Muscle layer of colon (tissue), 2 donors: ENCODE data around the gene CWC15.
"Not testable (repeated sequence)": the region's sequence is repeated elsewhere in the genome, so short reads cannot be mapped to it uniquely, and the experiment has no call there.

ENCODE experiments used
- H3K27ac ChIP-seq: one replicate; pipeline ENCODE4 v1.7.0; 2013; ENCODE audit warnings: low read depth, mild to moderate bottlenecking, low read length, moderate library complexity
- H3K27me3 ChIP-seq, 2 donors: one replicate each; pipeline ENCODE4 v1.7.0; 2013; ENCODE audit warnings: low read length in 2 of 2, mild to moderate bottlenecking in 2 of 2; ENCODE audit not compliant: insufficient read depth in 2 of 2, control insufficient read depth in 1 of 2
- H3K36me3 ChIP-seq: one replicate; pipeline ENCODE4 v1.7.0; 2013; ENCODE audit warnings: mild to moderate bottlenecking, low read length; ENCODE audit not compliant: insufficient read depth
- H3K4me1 ChIP-seq: one replicate; pipeline ENCODE4 v1.7.0; 2013; ENCODE audit warnings: mild to moderate bottlenecking, low read length; ENCODE audit not compliant: insufficient read depth
- H3K4me3 ChIP-seq, 2 donors: one replicate each; pipeline ENCODE4 v1.7.0; 2013; ENCODE audit warnings: low read length in 2 of 2, low read depth in 1 of 2, mild to moderate bottlenecking in 1 of 2, moderate library complexity in 1 of 2
- H3K9ac ChIP-seq: one replicate; pipeline ENCODE4 v1.7.0; 2013; ENCODE audit warnings: low read length
- H3K9me3 ChIP-seq: one replicate; pipeline ENCODE4 v1.7.0; 2013; ENCODE audit warnings: mild to moderate bottlenecking, low read length
- donor health status: abdominal sarcoma.
- donor health status: Adenocarcinoma of cecum.

CWC15 gene

DNA sequence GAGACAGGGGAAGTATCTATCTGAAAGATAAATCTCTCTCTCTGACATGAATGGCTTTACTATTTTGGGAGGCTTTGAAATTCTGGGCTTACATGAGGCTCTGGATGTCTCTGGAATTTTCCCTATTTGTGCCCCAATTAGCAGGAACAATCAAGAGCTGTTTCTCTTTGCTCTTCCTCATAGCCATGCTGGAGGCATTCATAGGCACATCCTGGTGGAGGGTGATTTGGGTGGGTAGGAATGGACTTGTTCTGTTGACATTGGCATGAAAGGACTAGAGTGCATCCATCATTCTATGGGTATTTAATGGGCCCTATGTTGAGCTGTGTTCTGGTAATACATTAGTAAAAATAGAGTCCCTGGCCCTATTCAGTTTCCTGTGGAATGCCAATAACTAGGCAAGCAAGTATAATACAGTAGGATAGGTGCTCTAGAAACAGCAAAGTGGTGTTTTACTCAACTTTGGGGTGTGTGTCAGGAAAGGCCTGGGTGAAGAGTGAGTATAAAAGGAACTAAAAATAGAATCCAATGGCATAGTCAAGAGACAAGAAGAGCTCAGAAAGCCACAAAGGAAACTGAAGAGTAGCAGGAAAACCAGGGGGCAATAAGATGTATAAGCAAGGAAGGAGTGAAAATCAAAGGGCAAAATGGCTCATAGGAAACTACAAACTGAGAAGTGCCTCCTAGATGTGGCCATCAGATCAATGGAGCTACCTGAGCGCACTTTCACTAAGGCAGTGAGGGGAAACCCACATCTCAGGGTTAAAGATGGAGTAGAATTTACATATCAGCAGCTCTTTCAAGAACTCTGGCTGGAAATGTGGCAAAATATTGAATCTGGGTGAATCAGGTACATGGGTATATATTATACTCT lies 45.0 kb downstream of the CWC15 start:
- Histone ChIP-seq H3K9me3 (no peaks in the 10 kb centered on the region), H3K9ac (no peak overlapping the region), H3K36me3 (no peaks in the 10 kb centered on the region), H3K27ac (no peak overlapping the region), H3K4me3 (no peak overlapping the region), H3K27me3 (no peaks in the 10 kb centered on the region), H3K4me1 (peaks cover 23% of the 10 kb centered on the region)

DNA sequence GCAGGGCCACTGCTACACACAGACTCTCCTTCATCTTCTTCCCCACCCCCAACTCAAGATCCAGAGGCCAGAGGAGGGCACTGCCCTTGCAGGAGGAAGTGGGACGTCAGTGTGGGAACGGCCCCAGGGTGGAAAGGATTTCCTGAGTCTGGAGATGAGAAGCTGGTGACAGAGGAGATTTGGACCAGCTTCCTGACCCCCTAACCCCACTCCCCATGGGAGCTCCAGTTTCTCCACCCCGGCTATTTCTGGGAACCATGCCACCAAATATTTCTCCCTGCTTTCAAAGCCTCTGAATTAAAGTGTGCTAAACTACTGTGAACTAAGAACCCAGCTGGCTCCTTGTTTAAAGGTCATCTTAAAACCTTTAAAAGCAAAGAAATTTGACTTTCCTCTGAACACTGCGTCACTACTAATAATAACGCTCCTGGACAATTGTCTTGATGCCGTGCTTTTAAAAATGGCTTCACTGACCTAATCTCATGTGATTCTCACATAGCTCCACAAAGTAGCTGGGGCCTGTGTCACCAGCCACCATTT lies 46.6 kb downstream of the CWC15 start:
- Histone ChIP-seq H3K27ac (peak overlapping the region; percentile 4), H3K27me3 (no peaks in the 10 kb centered on the region), H3K4me3 (no peak overlapping the region), H3K36me3 (no peaks in the 10 kb centered on the region), H3K9me3 (no peaks in the 10 kb centered on the region), H3K4me1 (peaks cover 23% of the 10 kb centered on the region), H3K9ac (no peak overlapping the region)

DNA sequence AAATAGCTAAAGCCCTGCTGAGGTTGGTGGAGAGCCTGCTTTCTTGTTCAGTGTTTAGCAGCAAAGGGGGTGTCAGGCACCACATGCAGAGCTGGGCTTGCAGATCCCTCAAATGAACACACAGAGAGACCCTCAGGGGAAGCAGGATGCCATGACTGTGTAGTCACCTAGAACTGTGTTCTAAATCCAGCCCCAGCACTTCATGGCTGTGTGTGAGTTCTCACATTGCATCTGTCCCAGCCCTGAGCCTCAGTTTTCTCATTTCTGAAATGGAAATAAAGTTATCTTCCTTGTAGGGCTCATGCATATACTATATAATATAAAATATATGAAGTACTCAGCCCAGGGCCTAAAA lies 47.1 kb downstream of the CWC15 start:
- H3K27ac ChIP-seq = no peak overlapping the region
- no peaks in the 10 kb centered on the region for H3K27me3 ChIP-seq
- H3K9me3 ChIP-seq = no peaks in the 10 kb centered on the region
- peaks cover 23% of the 10 kb centered on the region for H3K4me1 ChIP-seq
- H3K36me3 ChIP-seq = no peaks in the 10 kb centered on the region
- H3K4me3 ChIP-seq = no peak overlapping the region
- no peak overlapping the region for H3K9ac ChIP-seq

DNA sequence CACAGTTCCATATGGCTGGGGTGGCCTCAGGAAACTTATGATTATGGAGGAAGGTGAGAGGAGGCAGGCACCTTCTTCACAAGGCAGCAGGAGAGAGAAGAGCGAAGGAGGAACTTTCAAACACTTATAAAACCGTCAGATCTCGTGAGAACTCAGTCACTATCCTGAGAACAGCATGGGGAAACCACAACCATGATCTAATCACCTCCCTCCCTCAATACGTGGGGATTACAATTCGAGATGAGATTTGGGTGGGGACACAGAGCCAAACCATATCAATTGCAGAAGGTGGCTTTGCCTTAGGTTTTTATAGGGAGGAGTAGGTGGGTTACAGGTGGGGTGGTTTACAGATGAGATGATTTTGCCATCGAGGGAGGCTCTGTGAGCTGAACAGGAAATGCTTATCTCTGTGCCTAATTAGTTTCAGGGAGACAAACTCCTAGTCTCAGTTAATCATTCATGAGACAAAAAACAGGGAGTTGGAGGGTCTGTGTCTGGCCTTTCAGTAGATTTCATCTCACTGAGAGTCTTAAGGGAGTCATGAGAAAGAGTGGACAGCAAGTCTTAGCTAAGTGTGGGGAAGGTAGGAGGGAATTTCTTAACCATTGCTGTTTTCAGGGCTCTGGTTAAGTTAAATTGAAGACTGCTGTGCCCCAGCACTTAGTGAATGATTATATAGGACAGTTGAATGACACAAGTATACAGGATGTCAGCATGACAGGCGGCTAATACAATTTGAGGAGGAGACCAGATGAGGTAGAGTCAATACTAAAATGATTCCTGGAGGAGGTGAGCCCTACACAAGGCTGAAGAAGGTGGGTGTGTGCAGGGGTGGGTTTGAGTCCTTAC lies 47.7 kb downstream of the CWC15 start:
- Histone ChIP-seq H3K9ac (no peak overlapping the region), H3K27ac (no peak overlapping the region), H3K4me1 (peaks cover 23% of the 10 kb centered on the region), H3K4me3 (no peak overlapping the region), H3K36me3 (no peaks in the 10 kb centered on the region), H3K9me3 (no peaks in the 10 kb centered on the region), H3K27me3 (no peaks in the 10 kb centered on the region)

DNA sequence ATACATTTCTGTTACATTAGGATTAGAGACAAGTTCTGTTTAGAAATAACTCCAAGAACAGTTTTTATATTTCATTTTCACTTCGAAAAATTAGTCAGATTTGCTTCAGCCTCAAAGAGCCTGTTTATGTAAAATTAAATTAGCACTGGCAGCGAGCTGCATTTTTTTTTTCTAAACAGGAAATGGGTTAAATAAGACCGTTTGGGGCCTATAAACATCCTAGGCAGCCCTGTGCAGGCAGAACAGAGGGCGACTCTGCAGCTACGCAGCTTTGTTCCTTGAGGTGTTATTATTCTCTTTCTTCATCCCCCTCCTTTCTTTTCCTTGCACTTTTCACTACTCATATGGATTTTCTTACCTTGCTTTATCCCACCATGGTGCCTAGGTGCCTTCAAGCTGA lies 48.7 kb downstream of the CWC15 start:
- H3K27me3 ChIP-seq = no peaks in the 10 kb centered on the region
- H3K4me1 ChIP-seq = peaks cover 23% of the 10 kb centered on the region
- H3K27ac ChIP-seq = no peak overlapping the region
- no peak overlapping the region for H3K9ac ChIP-seq
- no peaks in the 10 kb centered on the region for H3K9me3 ChIP-seq
- no peak overlapping the region for H3K4me3 ChIP-seq
- H3K36me3 ChIP-seq = no peaks in the 10 kb centered on the region

DNA sequence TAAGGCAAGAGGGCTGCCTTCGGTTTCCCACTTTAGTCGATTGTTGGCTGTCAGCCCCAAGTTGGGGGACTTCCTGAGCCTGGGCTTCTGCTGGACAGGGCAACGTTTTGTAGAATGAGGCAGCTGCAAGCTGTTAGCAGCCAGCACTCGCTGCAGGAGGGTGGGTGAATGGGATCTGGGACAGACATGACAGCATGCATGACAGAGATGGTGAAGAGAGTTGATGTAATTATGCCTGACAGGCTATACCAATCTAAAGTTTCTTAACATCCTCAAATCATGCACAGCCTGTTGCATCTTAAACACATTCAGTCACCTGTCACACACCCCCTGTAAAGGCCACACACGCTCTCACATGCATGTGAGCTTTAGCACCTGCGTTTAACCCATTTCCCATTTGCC lies 49.2 kb downstream of the CWC15 start:
- Histone ChIP-seq H3K36me3 (no peaks in the 10 kb centered on the region), H3K4me1 (peaks cover 23% of the 10 kb centered on the region), H3K27ac (no peak overlapping the region), H3K27me3 (no peaks in the 10 kb centered on the region), H3K9ac (no peak overlapping the region), H3K9me3 (no peaks in the 10 kb centered on the region), H3K4me3 (no peak overlapping the region)

DNA sequence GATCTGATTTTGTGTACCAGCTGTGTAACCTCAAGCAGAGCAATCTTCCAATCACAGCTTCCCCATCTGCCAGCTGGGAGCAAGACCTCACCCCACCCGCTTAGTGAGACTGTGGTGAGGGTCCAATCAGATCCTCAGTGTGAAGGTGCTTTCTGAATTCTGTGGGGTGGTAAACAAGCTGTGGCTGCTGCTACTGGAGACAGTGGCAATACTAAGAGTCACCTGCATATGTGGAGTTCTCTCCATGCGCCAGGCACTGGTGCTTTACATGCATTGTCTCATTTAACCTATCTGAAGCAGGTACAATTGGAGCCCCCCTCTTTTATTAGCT lies 50.4 kb downstream of the CWC15 start:
- no peak overlapping the region for H3K27ac ChIP-seq
- H3K36me3 ChIP-seq = no peaks in the 10 kb centered on the region
- H3K4me1 ChIP-seq = peaks cover 16% of the 10 kb centered on the region
- no peaks in the 10 kb centered on the region for H3K27me3 ChIP-seq
- H3K9ac ChIP-seq = no peak overlapping the region
- no peaks in the 10 kb centered on the region for H3K9me3 ChIP-seq
- no peak overlapping the region for H3K4me3 ChIP-seq

DNA sequence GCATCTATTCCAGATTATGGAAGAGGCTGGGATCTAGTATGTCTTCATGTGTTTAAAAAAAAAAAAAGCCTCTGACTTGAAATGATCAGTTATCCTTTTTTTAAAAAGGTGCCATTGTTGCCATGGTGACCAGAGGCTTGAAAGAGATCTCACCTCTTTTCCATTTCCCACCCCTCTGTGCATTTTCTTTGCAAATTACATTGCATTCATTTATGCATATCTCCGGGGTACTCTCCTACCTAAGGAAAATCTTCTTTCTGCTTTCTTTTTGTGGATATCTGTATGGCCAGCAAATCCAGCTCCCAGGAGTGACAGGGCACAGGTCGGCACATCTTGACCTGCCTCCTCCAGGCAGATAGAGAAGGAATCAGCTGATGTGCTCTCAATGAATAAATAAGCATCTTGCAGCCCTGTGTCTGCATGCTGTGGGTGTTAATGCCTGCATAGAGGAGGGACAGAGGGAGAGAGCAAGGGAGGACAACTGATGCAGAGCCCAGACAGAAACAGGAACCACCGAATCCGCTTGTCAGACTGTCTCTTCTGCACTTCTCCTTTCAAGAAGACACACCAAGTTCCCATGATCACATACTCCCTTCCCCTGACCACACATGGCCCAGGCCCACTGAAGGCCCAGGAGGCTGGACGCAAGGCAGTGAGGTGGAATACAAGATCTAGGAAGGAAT lies 50.9 kb downstream of the CWC15 start:
- Histone ChIP-seq H3K9me3 (no peaks in the 10 kb centered on the region), H3K4me3 (no peak overlapping the region), H3K9ac (no peak overlapping the region), H3K36me3 (no peaks in the 10 kb centered on the region), H3K27me3 (no peaks in the 10 kb centered on the region), H3K4me1 (peaks cover 11% of the 10 kb centered on the region), H3K27ac (no peak overlapping the region)

DNA sequence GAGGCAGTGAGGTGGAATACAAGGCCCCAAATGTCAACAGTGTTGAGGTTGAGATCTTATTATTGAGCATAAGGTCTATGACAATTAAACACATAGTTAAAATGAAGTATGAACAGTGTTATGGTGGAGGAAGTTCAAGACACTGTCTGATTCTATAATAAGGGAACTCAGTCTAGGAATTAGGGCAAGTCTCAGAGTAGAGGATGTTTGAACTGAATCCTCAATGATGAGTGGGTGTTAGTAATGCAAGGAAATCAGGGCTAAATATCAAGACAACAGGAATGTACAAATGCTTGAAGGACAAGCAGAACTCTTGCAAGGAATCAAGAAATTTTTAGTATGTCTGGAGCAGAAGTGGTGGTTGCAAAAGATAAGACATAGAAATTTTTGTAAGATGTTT lies 53.0 kb downstream of the CWC15 start:
- Histone ChIP-seq H3K4me3 (no peak overlapping the region), H3K4me1 (no peaks in the 10 kb centered on the region), H3K27me3 (no peaks in the 10 kb centered on the region), H3K9ac (no peak overlapping the region), H3K27ac (no peak overlapping the region), H3K36me3 (no peaks in the 10 kb centered on the region), H3K9me3 (no peaks in the 10 kb centered on the region)

DNA sequence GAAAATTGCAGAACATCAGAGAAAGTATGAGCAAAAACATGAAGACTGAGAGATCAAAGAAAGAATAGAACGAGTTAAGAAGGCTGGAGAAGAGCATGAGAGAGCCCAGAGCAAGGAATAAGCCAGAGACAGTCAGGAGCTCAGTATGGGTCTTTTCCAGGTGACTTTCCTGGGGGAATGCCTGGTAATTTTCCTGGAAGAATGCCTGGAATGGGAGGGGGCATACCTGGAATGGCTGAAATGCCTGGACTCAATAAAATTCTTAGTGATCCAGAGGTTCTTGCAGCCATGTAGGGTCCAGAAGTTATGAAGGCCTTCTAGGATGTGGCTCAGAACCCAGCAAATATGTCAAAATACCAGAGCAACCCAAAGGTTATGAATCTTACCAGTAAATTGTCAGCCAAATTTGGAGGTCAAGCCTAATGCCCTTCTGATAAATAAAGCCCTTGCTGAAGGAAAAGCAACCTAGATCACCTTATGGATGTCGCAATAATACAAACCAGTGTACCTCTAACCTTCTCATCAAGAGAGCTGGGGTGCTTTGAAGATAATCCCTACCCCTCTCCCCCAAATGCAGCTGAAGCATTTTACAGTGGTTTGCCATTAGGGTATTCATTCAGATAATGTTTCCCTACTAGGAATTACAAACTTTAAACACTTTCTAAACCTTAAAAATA lies 59.5 kb downstream of the CWC15 start:
- H3K4me1 ChIP-seq, H3K9me3 ChIP-seq, H3K27me3 ChIP-seq, H3K9ac ChIP-seq, H3K27ac ChIP-seq, H3K36me3 ChIP-seq, H3K4me3 ChIP-seq: not testable (repeated sequence)

DNA sequence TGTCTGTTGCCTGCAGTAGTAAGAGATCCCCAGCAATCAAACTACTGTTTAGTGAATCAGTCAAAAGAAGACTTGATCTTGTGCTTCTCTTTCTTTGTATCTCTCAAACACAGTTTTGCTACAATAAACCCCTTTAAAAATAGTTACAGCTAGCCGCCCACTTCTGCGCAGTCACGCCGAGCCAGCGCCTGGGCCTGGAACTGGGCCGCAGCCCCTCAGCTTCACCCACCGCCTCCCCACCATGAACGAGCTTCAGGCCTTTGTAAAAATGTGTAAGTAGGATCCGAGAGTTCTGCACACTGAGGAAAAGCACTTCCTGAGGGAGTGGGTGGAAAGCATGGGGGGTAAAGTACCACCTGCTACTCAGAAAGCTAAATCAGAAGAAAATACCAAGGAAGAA lies 60.5 kb downstream of the CWC15 start:
- no peaks in the 10 kb centered on the region for H3K36me3 ChIP-seq
- H3K4me1 ChIP-seq = no peaks in the 10 kb centered on the region
- no peak overlapping the region for H3K9ac ChIP-seq
- H3K27ac ChIP-seq = no peak overlapping the region
- H3K27me3 ChIP-seq = no peaks in the 10 kb centered on the region
- H3K9me3 ChIP-seq = no peaks in the 10 kb centered on the region
- H3K4me3 ChIP-seq = no peak overlapping the region
